ENCODE data around the gene ITCH.
"Not testable (repeated sequence)": the region's sequence is repeated elsewhere in the genome, so short reads cannot be mapped to it uniquely, and the experiment has no call there.

DNA sequence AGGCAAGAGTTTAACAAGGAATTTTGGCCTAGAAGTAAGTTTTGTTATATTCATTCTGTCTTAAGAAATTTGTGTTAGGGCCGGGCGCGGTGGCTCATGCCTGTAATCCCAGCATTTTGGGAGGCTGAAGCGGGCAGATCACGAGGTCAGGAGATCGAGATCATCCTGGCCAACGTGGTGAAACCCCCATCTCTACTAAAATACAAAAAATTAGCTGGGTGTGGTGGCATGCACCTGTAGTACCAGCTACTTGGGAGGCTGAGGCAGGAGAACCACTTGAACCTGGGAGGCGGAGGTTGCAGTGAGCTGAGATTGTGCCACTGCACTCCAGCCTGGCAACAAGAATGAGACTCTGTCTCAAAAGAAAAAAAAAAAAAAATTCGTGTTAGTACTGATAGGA lies 4.8 kb downstream of the ITCH start:
- not testable (repeated sequence) for TF ChIP-seq EZH2 (IDR thresholded peaks at IDR 0.05; ENCODE audit: insufficient read depth, poor library complexity, severe bottlenecking); EZH2phosphoT487 (IDR thresholded peaks at IDR 0.05; ENCODE audit: insufficient read depth, low read depth)
